Bronchial epithelial cell (primary cell): ENCODE measurements around the gene IGF2BP2. TPM values are rescaled to one million over a fixed set of nuclear protein-coding genes. Genes with fewer than 3 reads are reported as not detected.
"Not testable (repeated sequence)": the region's sequence is repeated elsewhere in the genome, so short reads cannot be mapped to it uniquely, and the experiment has no call there.

Experiments
- DNase-seq: peaks from one replicate; pipeline ENCODE4 v3.0.0-alpha.2; 2010; ENCODE audit warnings: low read depth
- FAIRE-seq: peaks from 2 replicates; lab custom pipeline; 2011; peaks lifted over from hg19 to GRCh38; lab: Jason Lieb, UNC
- H3K27me3 ChIP-seq: 2 replicates; pipeline ENCODE4 v1.5.1; 2011; ENCODE audit warnings: low read length; ENCODE audit not compliant: control insufficient read depth, insufficient read depth
- H3K36me3 ChIP-seq: 2 replicates; pipeline ENCODE4 v1.5.1; 2011; ENCODE audit warnings: low read length; ENCODE audit not compliant: control insufficient read depth, insufficient read depth
- H3K4me3 ChIP-seq: 2 replicates; pipeline ENCODE4 v1.5.1; 2011; ENCODE audit warnings: mild to moderate bottlenecking, low read depth, low read length, control low read depth
- CTCF ChIP-seq: IDR thresholded peaks from 2 replicates; pipeline ENCODE4 v1.5.1; 2011; ENCODE audit warnings: mild to moderate bottlenecking, moderate library complexity, low read length, control low read depth, inconsistent platforms; ENCODE audit not compliant: insufficient read depth, severe bottlenecking
- total RNA-seq: library from RNA; depleted of rRNA; stranded (reverse); fragments of >200 nt; gene quantifications from 2 replicates; pipeline ENCODE4 v1.2.1, GENCODE V29; 2014

The IGF2BP2 gene
- total RNA-seq, 1 donor from 2014 or later, result 37.1 TPM

GRCh38 chr3:185846037-185846436 lies 21.2 kb upstream of the IGF2BP2 start:
- FAIRE-seq, result no peak
- Histone ChIP-seq H3K36me3 (no peaks in the 10 kb centered on the region), H3K4me3 (no peak overlapping the region), H3K27me3 (no peaks in the 10 kb centered on the region)
- TF ChIP-seq CTCF, result no peak
- DNase-seq, result no peak

GRCh38 chr3:185844051-185844450 lies 19.2 kb upstream of the IGF2BP2 start:
- H3K27me3 ChIP-seq, result no peaks in the 10 kb centered on the region
- DNase-seq (no peak), FAIRE-seq (peak; percentile 60)
- no peak overlapping the region for H3K4me3 ChIP-seq
- H3K36me3 ChIP-seq, result no peaks in the 10 kb centered on the region
- TF ChIP-seq CTCF, result no peak

- Histone ChIP-seq H3K4me3 (no peak overlapping the region), H3K36me3 (no peaks in the 10 kb centered on the region), H3K27me3 (no peaks in the 10 kb centered on the region)
- no peak for TF ChIP-seq CTCF
- DNase-seq, result no peak
- FAIRE-seq, result no peak
Measured at GRCh38 chr3:185843635-185844034, 18.8 kb upstream of the IGF2BP2 start.

- FAIRE-seq, result no peak
- Histone ChIP-seq H3K27me3 (no peaks in the 10 kb centered on the region), H3K36me3 (no peaks in the 10 kb centered on the region), H3K4me3 (no peak overlapping the region)
- DNase-seq, result peak; percentile 84
- TF ChIP-seq CTCF, result no peak
Measured at GRCh38 chr3:185843126-185843525, 18.3 kb upstream of the IGF2BP2 start.

GRCh38 chr3:185842241-185842640 lies 17.4 kb upstream of the IGF2BP2 start:
- no peaks in the 10 kb centered on the region for H3K27me3 ChIP-seq
- DNase-seq (no peak), FAIRE-seq (no peak)
- no peaks in the 10 kb centered on the region for H3K36me3 ChIP-seq
- no peak overlapping the region for H3K4me3 ChIP-seq
- TF ChIP-seq CTCF, result no peak

GRCh38 chr3:185838417-185838989 lies 13.7 kb upstream of the IGF2BP2 start:
- H3K4me3 ChIP-seq, H3K27me3 ChIP-seq, DNase-seq, H3K36me3 ChIP-seq, FAIRE-seq: not testable (repeated sequence)
